Neural cell (in vitro differentiated cells): Measurements from ENCODE around the gene A1CF. TPM values are rescaled to one million over a fixed set of nuclear protein-coding genes. Genes with fewer than 3 reads are reported as not detected.
"Not testable (repeated sequence)": the region's sequence is repeated elsewhere in the genome, so short reads cannot be mapped to it uniquely, and the experiment has no call there.

ENCODE experiments used
- H2AFZ ChIP-seq: fragments of 200-600, 300-800 bp; sonication (generic), shearing (Covaris generic); 2 replicates; pipeline ENCODE4 v1.6.0; 2014; ENCODE audit warnings: low read depth, mild to moderate bottlenecking, antibody characterized with exemption, low read length, moderate library complexity
- H3F3A ChIP-seq: fragments of 200-600 bp; shearing (Covaris generic); 2 replicates; pipeline ENCODE4 v1.6.1; 2016; ENCODE audit warnings: mild to moderate bottlenecking, moderate library complexity, mixed read lengths, antibody characterized with exemption, low read length; ENCODE audit not compliant: insufficient read depth, poor library complexity, severe bottlenecking
- H3K27ac ChIP-seq: fragments of 200-600, 300-800 bp; sonication (generic), shearing (Covaris generic); 2 replicates; pipeline ENCODE4 v1.5.1; 2014; ENCODE audit warnings: mild to moderate bottlenecking, low read length, moderate library complexity
- H3K27me3 ChIP-seq: fragments of 300-800, 200-600 bp; sonication (generic), shearing (Covaris generic); 2 replicates; pipeline ENCODE4 v1.6.0; 2014; ENCODE audit warnings: mild to moderate bottlenecking, low read depth, low read length, moderate library complexity; ENCODE audit not compliant: insufficient read depth
- H3K36me3 ChIP-seq: fragments of 300-800, 200-600 bp; sonication (generic), shearing (Covaris generic); 2 replicates; pipeline ENCODE4 v1.5.1; 2014; ENCODE audit warnings: mild to moderate bottlenecking, antibody characterized with exemption, low read length, moderate library complexity; ENCODE audit not compliant: insufficient read depth
- H3K4me2 ChIP-seq: fragments of 300-800, 200-600 bp; sonication (generic), shearing (Covaris generic); 2 replicates; pipeline ENCODE4 v1.6.0; 2014; ENCODE audit warnings: mild to moderate bottlenecking, low read length
- H3K4me3 ChIP-seq: fragments of 300-800, 200-600 bp; sonication (generic), shearing (Covaris generic); 2 replicates; pipeline ENCODE4 v1.5.1; 2014; ENCODE audit warnings: mild to moderate bottlenecking, low read length, moderate library complexity
- H3K79me2 ChIP-seq: fragments of 200-600 bp; shearing (Covaris generic); replicated peaks from 2 replicates; pipeline ENCODE4 v1.6.0; 2014; ENCODE audit warnings: mild to moderate bottlenecking, low read length, moderate library complexity; ENCODE audit not compliant: insufficient read depth
- H3K9ac ChIP-seq: fragments of 300-800, 200-600 bp; sonication (generic), shearing (Covaris generic); 2 replicates; pipeline ENCODE4 v1.6.1; 2016; ENCODE audit warnings: mild to moderate bottlenecking, low read length, mixed read lengths
- H3K9me2 ChIP-seq: fragments of 200-600 bp; shearing (Covaris generic); 2 replicates; pipeline ENCODE4 v1.6.1; 2016; ENCODE audit warnings: mild to moderate bottlenecking, low read length, mixed read lengths; ENCODE audit not compliant: insufficient read depth
- H3K9me3 ChIP-seq: fragments of 200-600, 300-800 bp; sonication (generic), shearing (Covaris generic); 2 replicates; pipeline ENCODE4 v1.6.1; 2016; ENCODE audit warnings: mild to moderate bottlenecking, mixed run types, low read length, moderate library complexity, mixed read lengths
- H4K20me1 ChIP-seq: fragments of 200-600 bp; shearing (Covaris generic); 2 replicates; pipeline ENCODE4 v1.6.1; 2016; ENCODE audit warnings: mild to moderate bottlenecking, mixed run types; ENCODE audit not compliant: insufficient read depth
- CTCF ChIP-seq: fragments of 450-650 bp; IDR thresholded peaks from 2 replicates; pipeline ENCODE4 v1.5.1; 2014; ENCODE audit warnings: antibody characterized with exemption, mild to moderate bottlenecking, moderate library complexity; ENCODE audit not compliant: poor library complexity, severe bottlenecking
- EP300 ChIP-seq: fragments of 450-650 bp; conservative IDR thresholded peaks from 2 replicates; pipeline ENCODE4 v1.6.1; 2014; ENCODE audit warnings: antibody characterized with exemption, mild to moderate bottlenecking, moderate library complexity; ENCODE audit not compliant: poor library complexity, severe bottlenecking
- EZH2 ChIP-seq: fragments of 200-600, 300-800 bp; shearing (Covaris generic), sonication (generic); IDR thresholded peaks from 2 replicates; pipeline ENCODE4 v1.6.1; 2014; ENCODE audit warnings: antibody characterized with exemption, low read length, borderline replicate concordance, mild to moderate bottlenecking; ENCODE audit not compliant: insufficient read depth, poor library complexity, severe bottlenecking
- MXI1 ChIP-seq: fragments of 450-650 bp; conservative IDR thresholded peaks from 2 replicates; pipeline ENCODE4 v1.6.1; 2014; ENCODE audit warnings: antibody characterized with exemption, mild to moderate bottlenecking; ENCODE audit not compliant: poor library complexity, severe bottlenecking
- POLR2AphosphoS5 ChIP-seq: IDR thresholded peaks from 2 replicates; pipeline ENCODE4 v1.6.1; 2012
- RAD21 ChIP-seq: fragments of 450-650 bp; conservative IDR thresholded peaks from 2 replicates; pipeline ENCODE4 v1.6.1; 2014; ENCODE audit warnings: antibody characterized with exemption, mild to moderate bottlenecking, moderate library complexity
- REST ChIP-seq: IDR thresholded peaks from 2 replicates; pipeline ENCODE4 v1.6.1; 2012; ENCODE audit warnings: borderline replicate concordance
- SMC3 ChIP-seq: fragments of 450-650 bp; conservative IDR thresholded peaks from 2 replicates; pipeline ENCODE4 v1.6.1; 2014; ENCODE audit warnings: antibody characterized with exemption, mild to moderate bottlenecking, moderate library complexity; ENCODE audit not compliant: poor library complexity
- TAF1 ChIP-seq: IDR thresholded peaks from 2 replicates; pipeline ENCODE4 v1.6.1; 2012; ENCODE audit warnings: low read depth
- polyA plus RNA-seq: library from polyadenylated mRNA; depleted of rRNA; stranded (reverse); fragments of >200 nt; gene quantifications from 2 replicates; pipeline ENCODE4 v1.2.3, GENCODE V29; 2014

The A1CF gene
- polyA plus RNA-seq, 1 donor from 2014 or later, result not detected

- no peak overlapping the region for H2AFZ ChIP-seq
- H4K20me1 ChIP-seq, result no peaks in the 10 kb centered on the region
- H3K27me3 ChIP-seq, result no peaks in the 10 kb centered on the region
- no peaks in the 10 kb centered on the region for H3F3A ChIP-seq
- no peak overlapping the region for H3K27ac ChIP-seq
- no peak overlapping the region for H3K9ac ChIP-seq
- no peak overlapping the region for H3K4me3 ChIP-seq
- no peak overlapping the region for H3K4me2 ChIP-seq
- no peaks in the 10 kb centered on the region for H3K79me2 ChIP-seq
- TF ChIP-seq EZH2 (no peak), TAF1 (no peak), SMC3 (no peak), POLR2AphosphoS5 (no peak), RAD21 (no peak), EP300 (no peak), REST (no peak)
- H3K9me2 ChIP-seq, result no peaks in the 10 kb centered on the region
- no peaks in the 10 kb centered on the region for H3K36me3 ChIP-seq
- H3K9me3 ChIP-seq, result no peaks in the 10 kb centered on the region
Measured at GRCh38 chr10:50909334-50910014, 24.0 kb upstream of the A1CF start.

DNA sequence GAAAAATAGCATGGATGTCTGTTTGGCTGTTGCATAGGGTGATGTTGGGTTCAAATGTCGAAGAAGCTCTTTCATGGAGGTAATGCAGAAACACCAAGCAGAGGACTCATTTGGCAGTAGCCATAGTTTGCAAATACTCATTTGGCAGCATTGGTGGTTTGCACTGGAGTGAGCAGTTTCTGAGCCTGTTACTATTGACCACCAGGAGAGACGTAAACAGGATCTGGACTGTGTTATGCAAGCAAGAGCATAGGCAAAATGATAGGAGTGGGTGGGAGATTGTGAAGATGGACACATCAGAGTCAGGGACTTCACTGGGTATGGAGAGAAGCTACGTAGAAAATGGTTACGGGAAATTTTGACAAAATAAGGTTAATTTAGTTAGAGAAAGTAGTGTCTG, 22.9 kb upstream of the A1CF start:
- Histone ChIP-seq H3K4me3 (no peak overlapping the region), H3K9me3 (no peaks in the 10 kb centered on the region), H3K27me3 (no peaks in the 10 kb centered on the region), H4K20me1 (no peaks in the 10 kb centered on the region), H3K79me2 (no peaks in the 10 kb centered on the region), H2AFZ (no peak overlapping the region), H3K36me3 (no peaks in the 10 kb centered on the region), H3F3A (no peaks in the 10 kb centered on the region), H3K9ac (no peak overlapping the region), H3K27ac (no peak overlapping the region), H3K4me2 (no peak overlapping the region), H3K9me2 (no peaks in the 10 kb centered on the region)
- no peak for TF ChIP-seq EZH2
- TF ChIP-seq REST, result no peak
- no peak for TF ChIP-seq CTCF
- TF ChIP-seq POLR2AphosphoS5, result no peak
- TF ChIP-seq RAD21, result no peak
- TF ChIP-seq EP300, result no peak
- no peak for TF ChIP-seq SMC3
- TF ChIP-seq MXI1, result no peak
- no peak for TF ChIP-seq TAF1

DNA sequence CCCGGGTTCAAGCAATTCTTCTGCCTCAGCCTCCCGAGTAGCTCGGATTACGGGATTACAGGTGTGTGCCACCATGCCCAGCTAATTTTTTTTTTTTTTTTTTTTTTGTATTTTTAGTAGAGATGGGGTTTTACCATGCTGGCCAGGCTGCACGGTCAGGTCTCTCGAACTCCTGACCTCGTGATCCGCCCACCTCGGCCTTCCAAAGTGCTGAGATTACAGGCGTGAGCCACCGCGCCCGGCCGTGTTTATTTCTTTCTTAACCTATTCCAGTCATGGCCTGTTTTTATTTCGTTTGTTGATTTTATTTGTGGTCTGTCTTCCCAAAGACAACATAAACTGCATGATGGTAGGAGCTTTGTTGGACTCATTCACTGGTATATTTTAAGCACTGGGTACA, 20.4 kb upstream of the A1CF start:
- not testable (repeated sequence) for H3K9ac ChIP-seq, H3K9me2 ChIP-seq, H4K20me1 ChIP-seq, H2AFZ ChIP-seq, H3K36me3 ChIP-seq, H3K4me2 ChIP-seq, H3K27me3 ChIP-seq, H3F3A ChIP-seq, H3K79me2 ChIP-seq, H3K9me3 ChIP-seq, H3K4me3 ChIP-seq, H3K27ac ChIP-seq
